GM12864 (cell line): ENCODE measurements around the gene OPA1.

Experiments used
- DNase-seq: peaks from one replicate; pipeline ENCODE4 v3.0.0-alpha.2; 2011; ENCODE audit warnings: low read depth
- H3K4me3 ChIP-seq: 2 replicates; pipeline ENCODE4 v1.5.1; 2011; ENCODE audit warnings: mild to moderate bottlenecking, low read depth, low read length, control low read depth
- TF ChIP-seq, protein P1 (sequence below): IDR thresholded peaks from 2 replicates; pipeline ENCODE4 v1.5.1; 2011; ENCODE audit warnings: low read depth, mild to moderate bottlenecking, moderate library complexity, low read length, control low read depth, inconsistent platforms; ENCODE audit errors: missing control alignments

OPA1 gene

DNA sequence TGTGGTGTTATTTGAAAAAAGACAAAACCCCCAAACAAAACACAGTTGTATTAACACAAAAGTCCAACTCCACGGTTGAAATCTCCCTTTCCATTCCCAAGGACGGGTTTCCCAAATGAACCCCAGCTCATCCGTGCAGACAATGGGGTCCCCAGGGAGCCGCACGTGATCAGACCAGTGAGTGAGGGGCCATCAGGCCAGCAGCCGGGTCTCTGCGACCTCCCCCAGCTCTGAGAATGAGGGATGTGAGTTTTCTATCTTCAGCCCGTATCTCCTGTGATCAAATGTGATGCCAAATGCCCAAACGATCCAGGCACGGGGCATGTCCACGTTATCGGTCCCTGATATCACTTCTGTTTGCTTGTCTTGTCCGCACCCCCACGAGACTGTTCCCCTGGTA is 138.0 kb downstream of the OPA1 start:
- TF ChIP-seq, protein P1, sequence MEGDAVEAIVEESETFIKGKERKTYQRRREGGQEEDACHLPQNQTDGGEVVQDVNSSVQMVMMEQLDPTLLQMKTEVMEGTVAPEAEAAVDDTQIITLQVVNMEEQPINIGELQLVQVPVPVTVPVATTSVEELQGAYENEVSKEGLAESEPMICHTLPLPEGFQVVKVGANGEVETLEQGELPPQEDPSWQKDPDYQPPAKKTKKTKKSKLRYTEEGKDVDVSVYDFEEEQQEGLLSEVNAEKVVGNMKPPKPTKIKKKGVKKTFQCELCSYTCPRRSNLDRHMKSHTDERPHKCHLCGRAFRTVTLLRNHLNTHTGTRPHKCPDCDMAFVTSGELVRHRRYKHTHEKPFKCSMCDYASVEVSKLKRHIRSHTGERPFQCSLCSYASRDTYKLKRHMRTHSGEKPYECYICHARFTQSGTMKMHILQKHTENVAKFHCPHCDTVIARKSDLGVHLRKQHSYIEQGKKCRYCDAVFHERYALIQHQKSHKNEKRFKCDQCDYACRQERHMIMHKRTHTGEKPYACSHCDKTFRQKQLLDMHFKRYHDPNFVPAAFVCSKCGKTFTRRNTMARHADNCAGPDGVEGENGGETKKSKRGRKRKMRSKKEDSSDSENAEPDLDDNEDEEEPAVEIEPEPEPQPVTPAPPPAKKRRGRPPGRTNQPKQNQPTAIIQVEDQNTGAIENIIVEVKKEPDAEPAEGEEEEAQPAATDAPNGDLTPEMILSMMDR, result no peak
- no peak overlapping the region for H3K4me3 ChIP-seq
- DNase-seq, result no peak

DNA sequence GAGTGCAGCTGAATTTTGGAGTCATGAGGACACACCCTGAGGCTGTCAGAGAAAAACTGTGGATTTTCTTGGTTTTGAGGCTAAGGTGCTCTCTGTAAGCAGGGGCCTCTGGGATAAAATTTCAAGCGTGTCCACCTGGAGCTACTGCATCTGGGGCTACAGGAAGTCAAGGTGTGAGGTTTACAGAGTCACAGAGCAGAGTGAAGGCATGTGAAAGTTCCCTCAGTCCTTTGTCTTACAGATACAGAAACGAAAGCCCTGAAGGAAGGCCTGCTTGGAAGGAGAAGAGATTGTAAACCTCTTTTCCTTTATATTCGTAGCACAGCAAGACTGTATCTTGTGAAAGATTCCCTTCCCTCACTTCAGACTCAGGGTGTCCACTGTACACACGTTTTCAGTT is 138.6 kb downstream of the OPA1 start:
- H3K4me3 ChIP-seq, result no peak overlapping the region
- no peak for DNase-seq
- TF ChIP-seq, protein P1, result no peak

DNA sequence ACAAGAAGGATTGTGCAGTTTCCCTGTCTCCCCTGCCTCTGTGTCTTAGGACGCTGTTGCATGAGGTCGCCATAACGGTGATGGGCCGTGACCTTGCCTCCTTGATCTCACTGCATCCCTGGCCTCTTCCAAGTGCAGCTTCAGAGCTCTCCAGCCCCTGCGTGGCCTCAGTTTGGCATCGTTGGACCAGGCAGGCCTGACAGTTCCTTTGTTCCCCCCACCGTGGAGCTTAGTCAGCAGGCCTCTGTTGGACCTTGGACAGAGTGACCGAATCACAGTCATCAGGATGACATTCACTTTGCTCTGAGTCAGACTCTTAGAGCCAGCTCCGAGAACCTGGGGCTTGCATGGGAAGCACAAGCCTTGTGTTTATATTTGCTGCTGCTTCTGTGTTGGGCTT is 139.4 kb downstream of the OPA1 start:
- DNase-seq, result no peak
- no peak overlapping the region for H3K4me3 ChIP-seq
- TF ChIP-seq, protein P1, result no peak

DNA sequence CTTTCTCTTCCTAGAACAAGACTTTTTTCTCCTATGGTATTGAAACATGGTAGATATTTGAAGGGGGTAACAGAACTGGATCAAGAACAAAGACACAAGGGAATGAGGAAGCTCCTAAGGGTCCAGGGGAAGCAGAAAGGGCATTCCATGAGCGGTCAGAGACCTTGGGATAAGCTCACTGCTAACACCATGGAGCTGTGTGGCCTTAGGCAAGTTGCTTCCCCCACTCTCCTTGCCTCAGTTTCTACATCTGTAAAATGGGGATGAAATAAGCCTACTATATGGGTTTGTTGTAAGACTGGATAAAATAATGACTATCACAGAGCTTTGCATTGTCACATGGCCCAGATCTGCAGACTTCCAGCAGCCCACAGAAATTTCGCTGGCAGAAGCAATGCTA is 139.8 kb downstream of the OPA1 start:
- no peak for DNase-seq

DNA sequence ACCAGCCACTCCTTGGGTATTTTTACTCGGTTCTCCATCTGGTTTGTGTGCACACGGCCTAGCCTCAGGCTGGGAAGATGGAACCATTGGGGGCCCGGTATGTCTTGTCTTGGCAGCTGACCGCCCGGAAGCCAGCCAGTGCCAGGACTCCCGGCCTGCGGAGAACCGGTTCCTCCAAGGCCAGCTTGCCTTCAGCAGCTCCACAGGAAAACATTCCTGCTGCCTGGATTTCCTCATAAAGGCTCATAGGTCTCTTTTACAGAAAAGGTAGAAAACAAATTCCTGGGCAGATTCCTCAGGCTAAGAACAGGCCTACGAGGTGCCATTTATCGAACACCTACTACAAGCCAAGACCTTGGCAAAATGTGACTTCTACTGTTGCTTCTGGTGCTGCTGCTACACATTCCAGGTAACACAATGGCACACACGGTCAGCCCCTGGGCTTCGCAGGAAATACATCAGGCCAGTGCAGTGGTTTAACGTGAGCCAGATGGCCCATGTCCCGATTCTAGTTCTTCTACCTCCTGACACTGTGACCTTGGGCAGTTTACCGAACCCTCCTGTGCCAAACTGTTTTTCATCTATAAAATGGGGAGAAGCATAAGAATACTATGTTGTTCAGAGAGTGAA is 141.8 kb downstream of the OPA1 start:
- H3K4me3 ChIP-seq, result no peak overlapping the region
- no peak for DNase-seq
- TF ChIP-seq, protein P1, result no peak

More for the DNA sequence above, 139.8 kb downstream of the OPA1 start:
- no peak overlapping the region for H3K4me3 ChIP-seq
- TF ChIP-seq, protein P1, result no peak

DNA sequence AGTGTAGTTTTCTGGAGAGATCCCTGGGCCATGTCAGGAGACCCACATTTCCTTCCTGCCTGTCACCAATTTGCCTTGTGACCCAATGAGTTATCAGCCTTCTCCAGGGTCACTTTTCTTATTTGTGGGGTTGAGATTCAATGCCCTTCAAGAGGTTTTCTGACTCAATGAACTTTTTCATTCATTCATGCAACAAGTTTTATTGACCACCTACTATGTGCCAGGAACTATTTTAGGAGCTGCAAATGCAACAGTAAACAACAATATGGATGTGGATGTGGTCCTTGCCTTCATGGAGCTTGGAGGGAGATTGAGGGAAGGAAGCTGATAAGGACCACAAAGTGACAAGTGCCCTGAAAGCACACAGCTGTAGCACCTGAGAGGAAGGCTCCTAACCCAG is 142.8 kb downstream of the OPA1 start:
- H3K4me3 ChIP-seq, result no peak overlapping the region
- no peak for DNase-seq
- TF ChIP-seq, protein P1, result no peak

DNA sequence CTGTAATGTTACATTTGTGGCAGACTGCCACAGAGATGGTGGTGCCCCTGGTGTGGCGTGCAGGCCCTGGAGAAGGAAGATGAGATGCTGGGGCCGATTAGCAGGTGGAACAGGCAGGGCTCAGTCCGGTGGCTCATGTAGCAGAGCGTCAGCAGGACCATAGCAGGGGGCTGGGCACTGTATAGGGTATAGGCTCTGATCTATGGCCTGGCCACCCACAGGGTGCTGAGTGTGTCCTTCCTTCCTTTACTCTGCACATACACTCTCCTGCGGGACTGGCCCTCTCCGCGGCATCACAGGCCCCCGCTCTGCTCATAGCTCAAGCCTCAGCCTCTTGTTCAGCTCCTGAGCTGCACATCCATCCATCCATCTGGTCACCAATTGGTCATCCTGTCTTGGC is 143.6 kb downstream of the OPA1 start:
- TF ChIP-seq, protein P1, result no peak
- H3K4me3 ChIP-seq, result no peak overlapping the region

More for the DNA sequence above, 143.6 kb downstream of the OPA1 start:
- no peak for DNase-seq
